Measurements from ENCODE around the gene ABLIM2.

GRCh38 chr4:8047837-8048678 is 110.6 kb downstream of the ABLIM2 start:
- TF ChIP-seq CTCF (conservative IDR thresholded peaks at IDR 0.05 in 1 of 2, IDR thresholded peaks at IDR 0.05 in 1 of 2; ENCODE audit: extremely low read depth in 1 of 2, insufficient read depth in 1 of 2, low read depth in 1 of 2, low read length in 2 of 2) (no peak), EZH2 (IDR thresholded peaks at IDR 0.05; ENCODE audit: borderline replicate concordance, low read length) (no peak)

All from mammary epithelial cell (primary cell).